CD4-positive, alpha-beta memory T cell (primary cell): Measurements from ENCODE around the gene GREM2. TPM values are rescaled to one million over a fixed set of nuclear protein-coding genes. Genes with fewer than 3 reads are reported as not detected.

Source experiments
- CTCF ChIA-PET: fragments of 350-600 bp; sonication (Branson Sonifier 250); formaldehyde crosslinking; loops from one replicate; lab custom pipeline; 2021; ENCODE audit warnings: inconsistent platforms; ENCODE audit not compliant: partially characterized antibody; lab: Charles Lee
- POLR2A ChIA-PET: fragments of 350-600 bp; sonication (Branson Sonifier 250); formaldehyde crosslinking; loops from one replicate; lab custom pipeline; 2021; ENCODE audit not compliant: partially characterized antibody; lab: Charles Lee
- DNase-seq, 5 donors: peaks; one replicate each; pipeline versions ENCODE4 v3.0.0 to v3.0.0-alpha.2; 2020 to 2022; ENCODE audit warnings: mixed read lengths in 1 of 5
- H3K27ac ChIP-seq: one replicate; pipeline ENCODE4 v1.7.0; 2013; ENCODE audit warnings: low read depth, low read length
- H3K27me3 ChIP-seq: 2 replicates; pipeline ENCODE4 v1.7.0; 2013; ENCODE audit warnings: mild to moderate bottlenecking, low read length, moderate library complexity; ENCODE audit not compliant: insufficient read depth
- H3K36me3 ChIP-seq: 2 replicates; pipeline ENCODE4 v1.7.0; 2013; ENCODE audit warnings: mild to moderate bottlenecking, low read length, moderate library complexity; ENCODE audit not compliant: insufficient read depth
- H3K4me1 ChIP-seq: 2 replicates; pipeline ENCODE4 v1.7.0; 2013; ENCODE audit warnings: mild to moderate bottlenecking, low read length, moderate library complexity; ENCODE audit not compliant: insufficient read depth
- H3K4me3 ChIP-seq, 2 donors: one replicate each; pipeline ENCODE4 v1.7.0; 2013; ENCODE audit warnings: low read length in 2 of 2, mild to moderate bottlenecking in 1 of 2
- H3K9me3 ChIP-seq, 2 donors: one replicate each; pipeline ENCODE4 v1.7.0; 2013; ENCODE audit warnings: low read length in 2 of 2, control low read depth in 1 of 2; ENCODE audit not compliant: control insufficient read depth in 1 of 2
- H3K27ac Mint-ChIP-seq, 7 donors: one replicate each; pipeline ENCODE4 v1.8.0; 2020 to 2021; ENCODE audit warnings: mixed read lengths in 7 of 7, mild to moderate bottlenecking in 6 of 7, inconsistent platforms in 3 of 7, moderate library complexity in 3 of 7
- H3K27me3 Mint-ChIP-seq, 2 donors: one replicate each; pipeline ENCODE4 v1.8.0; 2020 to 2021; ENCODE audit warnings: mixed read lengths in 2 of 2
- H3K36me3 Mint-ChIP-seq, 2 donors: one replicate each; pipeline ENCODE4 v1.8.0; 2020 to 2021; ENCODE audit warnings: mixed read lengths in 2 of 2, inconsistent platforms in 1 of 2, mild to moderate bottlenecking in 1 of 2
- H3K4me1 Mint-ChIP-seq, 4 donors: one replicate each; pipeline ENCODE4 v1.8.0; 2020 to 2021; ENCODE audit warnings: mixed read lengths in 4 of 4, mild to moderate bottlenecking in 1 of 4
- H3K4me3 Mint-ChIP-seq, 8 donors: one replicate each; pipeline ENCODE4 v1.8.0; 2020 to 2021; ENCODE audit warnings: mixed read lengths in 8 of 8, mild to moderate bottlenecking in 7 of 8, moderate library complexity in 6 of 8, inconsistent platforms in 3 of 8
- H3K9me3 Mint-ChIP-seq, 8 donors: one replicate each; pipeline ENCODE4 v1.8.0; 2020 to 2021; ENCODE audit warnings: mixed read lengths in 8 of 8, mild to moderate bottlenecking in 5 of 8, inconsistent platforms in 3 of 8, moderate library complexity in 1 of 8
- intact Hi-C: fragments of 100-400 bp; cut with micrococcal nuclease; formaldehyde crosslinking; loops from one replicate; pipeline ENCODE4 v1.15.1; 2023
- polyA plus RNA-seq, 2 donors: library from polyadenylated mRNA; unstranded; fragments of 300-500 nt; fragmentation: Illumina TruSeq; gene quantifications; one replicate each; pipeline ENCODE4 v1.2.3, GENCODE V29; 2021
- total RNA-seq, 2 experiments: library from RNA; stranded (reverse); gene quantifications; one replicate each; pipeline ENCODE4 v1.2.3, GENCODE V29; 2021

Gene GREM2
- total and polyA plus RNA-seq, 4 experiments from 2014 or later, result 1.6 to 2.5 (median 1.9) TPM

- H3K27me3 Mint-ChIP-seq, result peaks cover 0 to 5% of the 10 kb centered on the region in 2 donors
- no peak overlapping the region for H3K4me3 ChIP-seq
- POLR2A ChIA-PET, result no interaction called here
- no peaks in the 10 kb centered on the region for H3K4me1 Mint-ChIP-seq
- H3K4me1 ChIP-seq, result no peaks in the 10 kb centered on the region
- H3K9me3 ChIP-seq, result no peaks in the 10 kb centered on the region
- no peaks in the 10 kb centered on the region for H3K36me3 ChIP-seq
- no peak overlapping the region for H3K4me3 Mint-ChIP-seq
- no peaks in the 10 kb centered on the region for H3K27me3 ChIP-seq
- intact Hi-C loops, result no loop called here
- no peak overlapping the region for H3K27ac Mint-ChIP-seq
- H3K27ac ChIP-seq, result no peak overlapping the region
- no peak for DNase-seq
- H3K36me3 Mint-ChIP-seq, result no peaks in the 10 kb centered on the region
- CTCF ChIA-PET, result no interaction called here
- H3K9me3 Mint-ChIP-seq, result peaks cover 0 to 8% (median 3%) of the 10 kb centered on the region in 8 donors
These were observed 133.4 kb downstream of the GREM2 start for GRCh38 chr1:240478536-240478935.

GRCh38 chr1:240475832-240476231 lies 136.1 kb downstream of the GREM2 start:
- POLR2A ChIA-PET, result no interaction called here

GRCh38 chr1:240474133-240474614 lies 137.8 kb downstream of the GREM2 start:
- no peaks in the 10 kb centered on the region for H3K27me3 ChIP-seq
- Mint-ChIP-seq H3K27me3 (peaks cover 2 to 8% of the 10 kb centered on the region in 2 donors), H3K4me1 (no peaks in the 10 kb centered on the region), H3K27ac (no peak overlapping the region), H3K36me3 (no peaks in the 10 kb centered on the region), H3K9me3 (peaks cover 0 to 8% (median 3%) of the 10 kb centered on the region in 8 donors), H3K4me3 (no peak overlapping the region)
- no peak for DNase-seq
- no peaks in the 10 kb centered on the region for H3K4me1 ChIP-seq
- H3K36me3 ChIP-seq, result no peaks in the 10 kb centered on the region
- H3K9me3 ChIP-seq, result no peaks in the 10 kb centered on the region
- intact Hi-C loops, result no loop called here
- H3K4me3 ChIP-seq, result no peak overlapping the region
- no peak overlapping the region for H3K27ac ChIP-seq
- POLR2A ChIA-PET, result no interaction called here
- CTCF ChIA-PET, result no interaction called here

More at GRCh38 chr1:240475832-240476231, 136.1 kb downstream of the GREM2 start:
- DNase-seq, result no peak
- Mint-ChIP-seq H3K27me3 (peaks cover 2 to 8% of the 10 kb centered on the region in 2 donors), H3K9me3 (peaks cover 0 to 8% (median 3%) of the 10 kb centered on the region in 8 donors), H3K27ac (no peak overlapping the region), H3K4me1 (no peaks in the 10 kb centered on the region), H3K4me3 (no peak overlapping the region), H3K36me3 (no peaks in the 10 kb centered on the region)
- intact Hi-C loops, result no loop called here
- no peaks in the 10 kb centered on the region for H3K36me3 ChIP-seq
- CTCF ChIA-PET, result no interaction called here
- no peak overlapping the region for H3K27ac ChIP-seq
- no peaks in the 10 kb centered on the region for H3K9me3 ChIP-seq
- no peak overlapping the region for H3K4me3 ChIP-seq
- no peaks in the 10 kb centered on the region for H3K27me3 ChIP-seq
- H3K4me1 ChIP-seq, result no peaks in the 10 kb centered on the region

GRCh38 chr1:240468656-240469055 lies 143.3 kb downstream of the GREM2 start:
- peaks cover 7 to 15% (median 12%) of the 10 kb centered on the region in 4 donors for H3K4me1 Mint-ChIP-seq
- intact Hi-C loops, result no loop called here
- no peaks in the 10 kb centered on the region for H3K9me3 ChIP-seq
- H3K4me3 ChIP-seq, result no peak overlapping the region
- ChIA-PET POLR2A (no interaction called here), CTCF (no interaction called here)
- H3K9me3 Mint-ChIP-seq, result no peaks in the 10 kb centered on the region
- H3K27ac ChIP-seq, result no peak overlapping the region
- peaks cover 2 to 4% of the 10 kb centered on the region in 2 donors for H3K27me3 Mint-ChIP-seq
- no peaks in the 10 kb centered on the region for H3K27me3 ChIP-seq
- H3K36me3 Mint-ChIP-seq, result no peaks in the 10 kb centered on the region
- H3K4me3 Mint-ChIP-seq, result peak overlapping the region in 1 of 8 donors; percentile 51
- no peaks in the 10 kb centered on the region for H3K4me1 ChIP-seq
- no peaks in the 10 kb centered on the region for H3K36me3 ChIP-seq
- no peak for DNase-seq
- H3K27ac Mint-ChIP-seq, result no peak overlapping the region

GRCh38 chr1:240467895-240468294 lies 144.1 kb downstream of the GREM2 start:
- ChIA-PET CTCF (no interaction called here), POLR2A (no interaction called here)
- no peak overlapping the region for H3K4me3 Mint-ChIP-seq
- H3K27ac Mint-ChIP-seq, result no peak overlapping the region
- no peak overlapping the region for H3K4me3 ChIP-seq
- H3K36me3 Mint-ChIP-seq, result no peaks in the 10 kb centered on the region
- no peaks in the 10 kb centered on the region for H3K36me3 ChIP-seq
- intact Hi-C loops, result no loop called here
- no peaks in the 10 kb centered on the region for H3K27me3 ChIP-seq
- H3K27ac ChIP-seq, result no peak overlapping the region
- H3K9me3 ChIP-seq, result no peaks in the 10 kb centered on the region
- no peak for DNase-seq
- H3K27me3 Mint-ChIP-seq, result peaks cover under 1 to 4% of the 10 kb centered on the region in 2 donors
- H3K4me1 Mint-ChIP-seq, result peaks cover 7 to 15% (median 12%) of the 10 kb centered on the region in 4 donors
- no peaks in the 10 kb centered on the region for H3K4me1 ChIP-seq
- H3K9me3 Mint-ChIP-seq, result no peaks in the 10 kb centered on the region

- H3K36me3 ChIP-seq, result no peaks in the 10 kb centered on the region
- no peaks in the 10 kb centered on the region for H3K36me3 Mint-ChIP-seq
- H3K4me1 ChIP-seq, result no peaks in the 10 kb centered on the region
- no peaks in the 10 kb centered on the region for H3K9me3 Mint-ChIP-seq
- no peak overlapping the region for H3K27ac Mint-ChIP-seq
- peaks cover 0 to 1% of the 10 kb centered on the region in 2 donors for H3K27me3 Mint-ChIP-seq
- no peak overlapping the region for H3K4me3 Mint-ChIP-seq
- DNase-seq, result no peak
- POLR2A ChIA-PET, result no interaction called here
- intact Hi-C loops, result no loop called here
- no peak overlapping the region for H3K27ac ChIP-seq
- H3K27me3 ChIP-seq, result no peaks in the 10 kb centered on the region
- H3K4me3 ChIP-seq, result no peak overlapping the region
- no peaks in the 10 kb centered on the region for H3K9me3 ChIP-seq
- CTCF ChIA-PET, result interaction anchor here (1.9 kb wide), 1 partner anchor 11 kb away, joined by 6 read pairs; no protein-coding TSS in a partner anchor
- H3K4me1 Mint-ChIP-seq, result peaks cover 7 to 15% (median 12%) of the 10 kb centered on the region in 4 donors
These were observed 145.4 kb downstream of the GREM2 start for GRCh38 chr1:240466509-240466908.

- CTCF ChIA-PET, result interaction anchor here (1.9 kb wide), 1 partner anchor 10 kb away, joined by 6 read pairs; no protein-coding TSS in a partner anchor
- Mint-ChIP-seq H3K9me3 (peaks cover 0 to 2% (median 0%) of the 10 kb centered on the region in 8 donors), H3K27me3 (peaks cover 0 to 1% of the 10 kb centered on the region in 2 donors), H3K27ac (peak overlapping the region in 1 of 7 donors; percentile 82), H3K4me3 (peak overlapping the region in 4 of 8 donors; percentile 44 to 74 (median 64)), H3K4me1 (peaks cover 7 to 15% (median 12%) of the 10 kb centered on the region in 4 donors), H3K36me3 (no peaks in the 10 kb centered on the region)
- POLR2A ChIA-PET, result no interaction called here
- DNase-seq, result no peak
- Histone ChIP-seq H3K27me3 (no peaks in the 10 kb centered on the region), H3K27ac (no peak overlapping the region), H3K9me3 (no peaks in the 10 kb centered on the region), H3K4me3 (no peak overlapping the region), H3K4me1 (no peaks in the 10 kb centered on the region), H3K36me3 (no peaks in the 10 kb centered on the region)
- intact Hi-C loops, result no loop called here
These were observed 146.4 kb downstream of the GREM2 start for GRCh38 chr1:240465531-240465940.
